Neural progenitor cell (in vitro differentiated cells): Measurements from ENCODE around the gene RASSF4.

Experiments used
- CTCF ChIP-seq: fragments of 200-600 bp; sonication (generic); IDR thresholded peaks from 2 replicates; pipeline ENCODE4 v1.5.1; 2017; ENCODE audit warnings: antibody characterized with exemption, mild to moderate bottlenecking
- EZH2 ChIP-seq: fragments of 200-600 bp; sonication (generic); IDR thresholded peaks from 2 replicates; pipeline ENCODE4 v1.6.1; 2017; ENCODE audit warnings: antibody characterized with exemption, mild to moderate bottlenecking, moderate library complexity

- TF ChIP-seq CTCF (no peak), EZH2 (no peak)
Measured at GRCh38 chr10:44958196-44958897, 1.3 kb upstream of the RASSF4 start.
